Mesendoderm (in vitro differentiated cells): ENCODE data around the gene PTK7.
"Not testable (repeated sequence)": the region's sequence is repeated elsewhere in the genome, so short reads cannot be mapped to it uniquely, and the experiment has no call there.

Source experiments
- DNase-seq: peaks from one replicate; pipeline ENCODE4 v3.0.0; 2013
- H2AK5ac ChIP-seq: 2 replicates; pipeline ENCODE4 v1.6.1; 2013; ENCODE audit warnings: low read length, inconsistent platforms
- H2BK120ac ChIP-seq: 2 replicates; pipeline ENCODE4 v1.6.1; 2013; ENCODE audit warnings: low read depth, mild to moderate bottlenecking, low read length, moderate library complexity, mixed read lengths
- H2BK15ac ChIP-seq: replicated peaks from 2 replicates; pipeline ENCODE4 v1.6.1; 2013; ENCODE audit warnings: low read depth, mild to moderate bottlenecking, moderate library complexity
- H2BK5ac ChIP-seq: 2 replicates; pipeline ENCODE4 v1.6.1; 2013; ENCODE audit warnings: low read length, inconsistent platforms
- H3K18ac ChIP-seq: 2 replicates; pipeline ENCODE4 v1.6.1; 2013; ENCODE audit warnings: mild to moderate bottlenecking, low read length, mixed read lengths
- H3K23ac ChIP-seq: one replicate; pipeline ENCODE4 v1.6.1; 2013; ENCODE audit warnings: low read length
- H3K27ac ChIP-seq: 2 replicates; pipeline ENCODE4 v1.5.1; 2013; ENCODE audit warnings: low read depth, mild to moderate bottlenecking, inconsistent platforms, low read length, moderate library complexity
- H3K27me3 ChIP-seq: 2 replicates; pipeline ENCODE4 v1.6.1; 2013; ENCODE audit warnings: low read length, control low read depth, mild to moderate bottlenecking, inconsistent platforms; ENCODE audit not compliant: insufficient read depth, poor library complexity
- H3K36me3 ChIP-seq: 2 replicates; pipeline ENCODE4 v1.6.1; 2013; ENCODE audit warnings: low read length, inconsistent platforms; ENCODE audit not compliant: control insufficient read depth, insufficient read depth
- H3K4ac ChIP-seq: one replicate; pipeline ENCODE4 v1.6.1; 2013; ENCODE audit warnings: low read depth, mild to moderate bottlenecking, low read length, moderate library complexity
- H3K4me1 ChIP-seq: 2 replicates; pipeline ENCODE4 v1.6.1; 2013; ENCODE audit warnings: low read depth, low read length, inconsistent platforms; ENCODE audit not compliant: control insufficient read depth
- H3K4me2 ChIP-seq: 2 replicates; pipeline ENCODE4 v1.6.1; 2013; ENCODE audit warnings: low read length
- H3K4me3 ChIP-seq: 2 replicates; pipeline ENCODE4 v1.5.1; 2013; ENCODE audit warnings: mild to moderate bottlenecking, low read length
- H3K56ac ChIP-seq: one replicate; pipeline ENCODE4 v1.6.1; 2013; ENCODE audit warnings: low read length
- H3K79me1 ChIP-seq: 2 replicates; pipeline ENCODE4 v1.6.1; 2013; ENCODE audit warnings: low read length, inconsistent platforms
- H3K79me2 ChIP-seq: 2 replicates; pipeline ENCODE4 v1.6.1; 2013; ENCODE audit warnings: mild to moderate bottlenecking, low read length; ENCODE audit not compliant: control insufficient read depth, insufficient read depth
- H3K9ac ChIP-seq: 2 replicates; pipeline ENCODE4 v1.6.1; 2013; ENCODE audit warnings: low read length, inconsistent platforms
- H4K5ac ChIP-seq: one replicate; pipeline ENCODE4 v1.6.1; 2013; ENCODE audit warnings: low read length
- H4K8ac ChIP-seq: one replicate; pipeline ENCODE4 v1.6.1; 2013; ENCODE audit warnings: low read depth, mild to moderate bottlenecking, control low read depth, low read length, moderate library complexity
- WGBS: extraction: QIAGEN DNeasy Blood & Tissue Kit; methylation state at CpG from one replicate; pipeline ENCODE4 v1.1.7; 2013; ENCODE audit warnings: low lambda C conversion rate, missing lambda C conversion rate; ENCODE audit not compliant: insufficient coverage; ENCODE audit errors: extremely low coverage; 5-methylcytosine and 5-hydroxymethylcytosine counted together

Gene PTK7

DNA sequence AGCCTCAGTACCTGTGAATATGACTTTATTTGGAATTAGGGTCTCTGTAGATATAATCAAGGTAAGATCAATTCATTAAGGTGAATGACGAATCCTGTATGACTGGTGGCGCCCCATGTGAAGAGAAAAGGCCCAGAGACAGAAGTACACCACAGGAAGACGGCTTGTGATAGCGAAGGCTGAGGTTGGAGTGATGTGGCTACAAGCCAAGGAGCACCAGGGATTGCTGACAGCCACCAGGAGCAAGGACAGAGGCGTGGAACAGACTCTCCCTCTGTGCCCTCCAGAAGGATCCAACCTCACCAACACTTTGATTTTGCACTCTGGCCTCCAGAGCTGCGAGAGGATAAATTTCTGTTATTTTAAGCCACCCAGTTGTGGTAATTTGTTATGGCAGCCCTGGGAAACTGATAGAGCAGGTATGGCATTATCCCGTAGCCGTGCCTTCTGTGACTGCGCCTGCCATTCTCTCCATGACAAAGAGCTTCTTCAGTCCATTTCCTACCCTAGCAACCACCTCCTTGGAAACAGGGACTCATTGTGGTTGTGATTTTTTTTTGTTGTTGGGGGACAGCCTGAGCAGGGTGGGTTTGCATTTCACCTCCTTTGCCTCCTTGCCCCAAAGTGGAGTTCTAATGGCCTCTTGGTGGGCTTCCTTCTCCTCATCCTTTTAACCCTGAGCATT is 29.6 kb downstream of the PTK7 start:
- H2BK120ac ChIP-seq, result no peak overlapping the region
- H3K56ac ChIP-seq, result no peak overlapping the region
- peaks cover 15% of the 10 kb centered on the region for H3K79me1 ChIP-seq
- no peak overlapping the region for H2AK5ac ChIP-seq
- DNase-seq, result no peak
- H3K4me3 ChIP-seq, result no peak overlapping the region
- no peak overlapping the region for H3K9ac ChIP-seq
- no peak overlapping the region for H2BK5ac ChIP-seq
- H3K27ac ChIP-seq, result no peak overlapping the region
- no CpG with 5 or more reads among the region's 9 CpGs for WGBS
- H4K8ac ChIP-seq, result no peak overlapping the region
- H3K79me2 ChIP-seq, result peaks cover 37% of the 10 kb centered on the region
- no peak overlapping the region for H3K18ac ChIP-seq
- H3K36me3 ChIP-seq, result no peaks in the 10 kb centered on the region
- H2BK15ac ChIP-seq, result no peak overlapping the region
- no peak overlapping the region for H3K4ac ChIP-seq
- H3K4me1 ChIP-seq, result peaks cover 6% of the 10 kb centered on the region
- H3K4me2 ChIP-seq, result no peak overlapping the region
- H3K27me3 ChIP-seq, result no peaks in the 10 kb centered on the region
- H3K23ac ChIP-seq, result no peak overlapping the region
- H4K5ac ChIP-seq, result no peak overlapping the region

DNA sequence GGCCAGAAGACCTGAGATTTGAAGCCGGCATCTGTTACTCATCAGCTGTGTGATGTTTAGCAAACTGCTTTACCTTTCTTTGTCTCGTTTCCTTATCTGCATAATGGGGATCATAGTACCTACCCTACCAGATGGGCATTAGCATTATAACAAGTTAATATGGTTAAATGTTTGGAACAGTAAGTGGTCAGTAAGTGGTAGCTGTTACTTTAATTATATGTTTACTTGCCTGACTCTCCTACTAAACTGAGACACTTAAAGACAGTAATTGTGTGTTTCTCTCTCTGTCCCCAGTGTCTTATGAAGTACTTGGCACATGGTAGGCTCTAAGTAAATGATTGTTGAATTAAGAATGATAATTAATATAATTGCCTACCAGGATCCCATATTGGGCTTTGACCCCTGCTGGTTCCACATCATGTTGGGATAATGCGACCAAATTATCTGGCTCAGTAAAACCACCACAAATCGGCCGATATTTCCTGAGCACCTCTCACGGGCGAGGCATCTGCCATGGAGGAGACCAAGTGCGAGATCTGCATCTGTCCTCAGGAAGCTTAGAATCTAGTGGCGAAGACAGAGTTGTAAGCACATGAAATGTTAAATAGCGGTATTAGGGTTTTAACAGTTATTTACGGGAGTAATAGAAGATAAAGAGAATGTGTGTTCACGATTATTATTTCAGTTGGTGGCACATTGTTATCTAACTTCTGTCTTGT is 31.4 kb downstream of the PTK7 start:
- no peak for DNase-seq
- no peak overlapping the region for H3K23ac ChIP-seq

DNA sequence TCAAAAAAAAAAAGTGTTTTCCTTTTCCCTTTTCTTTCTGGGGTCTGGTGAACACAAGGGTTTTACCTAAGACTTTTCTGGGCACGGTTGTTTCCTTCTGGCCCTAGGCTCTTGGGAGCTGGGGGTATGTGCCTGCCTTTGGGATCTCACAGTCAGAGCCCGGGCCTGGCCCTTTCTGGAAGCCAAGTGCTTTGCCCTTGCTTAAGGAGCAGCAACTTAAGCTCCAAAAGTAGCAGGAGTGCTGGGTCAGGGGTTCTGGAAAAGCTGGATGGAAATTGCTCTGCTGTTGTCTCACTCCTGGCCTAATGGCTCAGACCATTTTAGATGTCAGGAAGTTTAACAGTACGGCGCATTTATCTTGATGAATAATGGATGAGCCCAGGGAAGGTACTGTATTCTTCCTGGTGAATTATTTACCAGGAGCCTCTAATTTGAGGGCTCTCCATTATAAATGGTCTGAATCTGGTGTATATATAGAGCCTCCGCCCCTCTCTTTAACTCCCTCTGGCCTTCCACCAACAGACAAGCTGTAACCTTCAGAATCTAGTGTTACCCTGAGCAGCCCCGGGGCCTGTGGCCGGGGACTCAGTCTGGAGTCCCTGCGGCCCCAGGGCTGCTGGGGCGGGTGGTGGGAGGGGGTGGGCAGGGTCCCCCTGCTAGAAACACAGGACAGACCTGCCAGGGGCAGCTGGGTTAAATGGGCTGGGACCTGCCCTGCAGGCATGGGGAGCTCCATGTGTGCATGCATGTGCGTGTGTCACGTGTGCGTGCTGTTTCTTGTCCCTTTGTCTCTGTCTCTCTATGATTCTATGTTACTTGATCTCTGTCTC is 37.5 kb downstream of the PTK7 start:
- Histone ChIP-seq H3K36me3 (no peaks in the 10 kb centered on the region), H4K5ac (no peak overlapping the region)
- WGBS, result no CpG with 5 or more reads among the region's 12 CpGs

More for the DNA sequence above, 31.4 kb downstream of the PTK7 start:
- H4K8ac ChIP-seq, result no peak overlapping the region
- no peak overlapping the region for H3K4me2 ChIP-seq
- H3K27ac ChIP-seq, result no peak overlapping the region
- no peaks in the 10 kb centered on the region for H3K27me3 ChIP-seq
- no peak overlapping the region for H3K18ac ChIP-seq
- no peak overlapping the region for H3K9ac ChIP-seq
- H4K5ac ChIP-seq, result no peak overlapping the region
- peaks cover 6% of the 10 kb centered on the region for H3K4me1 ChIP-seq
- WGBS, result 100% methylated on average over 2 of the region's 12 CpGs
- H3K4me3 ChIP-seq, result no peak overlapping the region
- H3K79me1 ChIP-seq, result peaks cover 23% of the 10 kb centered on the region
- peaks cover 42% of the 10 kb centered on the region for H3K79me2 ChIP-seq
- no peak overlapping the region for H2BK15ac ChIP-seq
- H3K4ac ChIP-seq, result no peak overlapping the region
- H3K56ac ChIP-seq, result no peak overlapping the region
- H3K36me3 ChIP-seq, result no peaks in the 10 kb centered on the region
- H2BK120ac ChIP-seq, result no peak overlapping the region
- no peak overlapping the region for H2BK5ac ChIP-seq
- H2AK5ac ChIP-seq, result no peak overlapping the region

DNA sequence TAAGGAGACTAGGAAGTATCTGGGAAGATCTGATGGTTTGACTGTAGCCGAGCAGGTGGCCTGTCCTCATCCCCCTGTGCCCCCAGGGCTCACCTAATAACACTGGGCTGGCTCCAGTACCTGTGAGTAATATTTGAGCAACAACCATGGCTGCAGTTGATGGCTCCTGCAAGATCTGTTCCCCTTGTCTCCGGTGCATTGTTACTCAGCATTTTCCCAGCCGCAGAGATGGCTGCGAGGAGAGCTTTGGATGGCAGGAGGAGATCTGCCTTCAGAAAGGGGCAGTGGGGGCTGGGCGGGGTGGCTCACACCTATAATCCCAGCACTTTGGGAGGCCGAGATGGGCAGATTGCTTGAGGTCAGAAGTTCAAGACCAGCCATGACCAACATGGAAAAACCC is 39.3 kb downstream of the PTK7 start:
- peaks cover 12% of the 10 kb centered on the region for H3K4me1 ChIP-seq
- H4K8ac ChIP-seq, result no peak overlapping the region
- no peak overlapping the region for H2BK15ac ChIP-seq
- H4K5ac ChIP-seq, result no peak overlapping the region
- H3K18ac ChIP-seq, result peak overlapping the region; percentile 52
- peaks cover 64% of the 10 kb centered on the region for H3K79me2 ChIP-seq
- H2BK120ac ChIP-seq, result no peak overlapping the region
- DNase-seq, result peak; percentile 56
- H3K56ac ChIP-seq, result no peak overlapping the region
- H3K27me3 ChIP-seq, result no peaks in the 10 kb centered on the region
- H3K4me3 ChIP-seq, result no peak overlapping the region
- H3K4me2 ChIP-seq, result no peak overlapping the region
- H2AK5ac ChIP-seq, result no peak overlapping the region
- H3K27ac ChIP-seq, result no peak overlapping the region
- WGBS, result no CpG with 5 or more reads among the region's 6 CpGs
- no peaks in the 10 kb centered on the region for H3K36me3 ChIP-seq
- no peak overlapping the region for H2BK5ac ChIP-seq
- peaks cover 38% of the 10 kb centered on the region for H3K79me1 ChIP-seq
- no peak overlapping the region for H3K9ac ChIP-seq
- no peak overlapping the region for H3K23ac ChIP-seq
- no peak overlapping the region for H3K4ac ChIP-seq

More for the DNA sequence above, 37.5 kb downstream of the PTK7 start:
- peak overlapping the region; percentile 83 for H3K18ac ChIP-seq
- H2BK5ac ChIP-seq, result peak overlapping the region; percentile 0
- H2BK120ac ChIP-seq, result no peak overlapping the region
- no peak overlapping the region for H3K23ac ChIP-seq
- peaks cover 52% of the 10 kb centered on the region for H3K79me2 ChIP-seq
- peaks cover 33% of the 10 kb centered on the region for H3K79me1 ChIP-seq
- peak overlapping the region; percentile 0 for H3K9ac ChIP-seq
- no peaks in the 10 kb centered on the region for H3K27me3 ChIP-seq
- H3K4me1 ChIP-seq, result peaks cover 12% of the 10 kb centered on the region
- H3K4me2 ChIP-seq, result no peak overlapping the region
- H2BK15ac ChIP-seq, result no peak overlapping the region
- H2AK5ac ChIP-seq, result no peak overlapping the region
- peak overlapping the region; percentile 80 for H3K56ac ChIP-seq
- peak overlapping the region; percentile 88 for H3K4ac ChIP-seq
- DNase-seq, result peak; percentile 40
- no peak overlapping the region for H3K4me3 ChIP-seq
- H4K8ac ChIP-seq, result no peak overlapping the region
- H3K27ac ChIP-seq, result peak overlapping the region; percentile 62

DNA sequence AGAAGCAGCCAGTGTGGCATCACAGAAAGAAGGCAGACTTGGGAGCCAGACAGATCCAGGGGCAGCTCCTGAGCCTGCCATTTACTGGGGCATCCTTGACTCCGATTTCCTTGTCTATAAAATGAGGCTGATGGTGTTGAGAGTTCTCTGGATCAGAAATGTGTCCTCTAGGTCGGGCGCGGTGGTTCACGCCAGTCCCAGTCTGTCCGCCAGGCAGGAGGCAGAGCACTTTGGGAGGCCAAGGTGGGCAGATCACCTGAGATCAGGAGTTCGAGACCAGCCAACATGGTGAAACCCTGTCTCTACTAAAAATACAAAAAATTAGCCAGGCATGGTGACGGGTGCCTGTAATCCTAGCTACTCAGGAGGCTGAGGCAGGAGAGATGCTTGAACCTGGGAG is 41.4 kb downstream of the PTK7 start:
- not testable (repeated sequence) for H4K5ac ChIP-seq, H2BK15ac ChIP-seq, H3K9ac ChIP-seq, H3K4me3 ChIP-seq, H3K4me2 ChIP-seq, H3K27me3 ChIP-seq, H3K36me3 ChIP-seq, DNase-seq, H3K27ac ChIP-seq, H4K8ac ChIP-seq, H3K23ac ChIP-seq, H3K18ac ChIP-seq, H2BK5ac ChIP-seq, H3K4ac ChIP-seq, H2AK5ac ChIP-seq, H2BK120ac ChIP-seq
- H3K56ac ChIP-seq, result peak overlapping the region; percentile 7
- H3K4me1 ChIP-seq, result peaks cover 15% of the 10 kb centered on the region
- H3K79me2 ChIP-seq, result peaks cover 72% of the 10 kb centered on the region
- no CpG with 5 or more reads among the region's 8 CpGs for WGBS
- H3K79me1 ChIP-seq, result peaks cover 39% of the 10 kb centered on the region
